Measurements from ENCODE around the gene SMAD3.
A peak's percentile ranks its signal among the peaks of the same experiment; 100 is the strongest.

Gene SMAD3

DNA sequence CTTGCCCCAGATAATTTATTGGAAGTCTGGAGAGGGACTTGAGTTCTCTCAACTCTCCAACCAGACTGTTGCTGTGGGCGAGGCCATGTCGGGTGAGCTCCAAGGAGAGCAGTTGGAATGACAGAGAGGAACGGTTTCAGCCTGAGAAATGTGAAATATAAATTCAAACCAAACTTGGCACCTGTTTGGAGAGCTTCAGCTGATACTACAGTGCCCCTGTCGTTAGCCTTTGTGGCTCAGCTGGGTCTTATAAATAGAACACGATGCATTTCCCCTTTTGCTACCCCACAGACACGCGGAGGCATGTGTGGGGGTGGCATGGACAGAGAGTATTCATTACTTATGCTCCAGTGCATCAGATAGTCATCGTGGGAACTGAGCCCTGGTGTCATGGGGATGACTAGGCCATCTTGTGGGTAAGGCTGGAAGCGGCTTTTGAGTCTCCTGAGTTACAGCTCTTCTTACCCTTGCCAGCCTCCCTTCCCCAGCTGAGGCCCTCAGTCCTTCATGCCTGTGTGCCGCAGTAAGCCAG lies 15.6 kb downstream of the SMAD3 start:
- peak; percentile 82 for DNase-seq (ENCODE audit: low read depth, low spot score)

DNA sequence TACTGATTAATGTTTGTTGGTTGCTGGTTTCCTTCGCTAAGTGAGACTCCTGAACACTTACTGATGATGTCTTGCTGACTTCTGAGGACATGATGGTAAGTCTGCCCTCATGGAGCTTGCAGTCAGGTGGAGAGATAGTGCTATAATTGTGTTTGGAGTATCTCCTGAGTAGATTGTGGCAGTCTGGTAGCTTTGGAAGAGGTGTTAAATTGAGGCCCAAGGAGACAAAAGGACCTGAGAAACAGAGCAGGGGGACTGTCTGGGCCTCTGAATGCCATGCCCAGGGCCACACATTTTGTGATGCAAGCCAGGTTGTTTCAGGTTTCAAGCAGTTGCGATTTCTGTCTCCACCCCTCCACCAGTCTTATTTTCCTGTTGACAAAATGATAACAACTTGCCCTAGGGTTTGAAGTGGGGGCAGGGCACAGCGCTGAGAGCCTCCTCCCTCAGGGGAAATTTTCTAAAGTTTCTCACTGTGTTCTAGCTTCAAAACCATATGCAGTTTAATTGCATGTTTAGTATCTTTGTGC lies 16.7 kb downstream of the SMAD3 start:
- DNase-seq (ENCODE audit: low read depth, low spot score), result no peak

DNA sequence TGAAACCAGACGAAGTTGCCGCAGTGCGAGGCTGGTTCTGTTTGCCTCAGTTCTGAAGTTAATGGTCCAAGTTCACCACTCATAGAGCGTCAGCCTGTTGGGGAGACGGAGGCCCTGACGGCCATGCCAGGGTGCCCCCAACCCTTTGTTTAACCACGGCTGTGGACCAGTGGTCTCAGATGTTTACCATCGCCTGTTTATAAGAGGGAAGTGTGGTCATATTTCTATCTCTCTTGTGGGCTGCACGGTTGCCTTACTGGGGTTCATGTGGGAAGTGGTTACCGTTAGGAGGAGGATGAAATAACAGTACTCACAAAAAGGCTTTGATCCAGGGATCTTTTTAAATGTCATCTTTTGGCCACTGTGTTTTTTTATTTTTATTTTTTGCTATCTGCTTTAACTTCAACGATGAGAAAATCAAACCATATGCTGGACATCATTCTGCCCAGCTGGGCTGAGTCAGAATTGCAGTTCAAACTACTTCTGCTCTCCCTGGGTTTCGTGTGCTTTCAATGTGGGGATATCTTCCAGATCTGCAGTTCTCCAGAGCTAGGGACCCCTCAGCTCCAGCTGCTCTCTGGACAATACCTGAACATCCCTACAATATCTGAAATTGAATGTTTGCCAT lies 17.8 kb downstream of the SMAD3 start:
- no peak for DNase-seq (ENCODE audit: low read depth, low spot score)

DNA sequence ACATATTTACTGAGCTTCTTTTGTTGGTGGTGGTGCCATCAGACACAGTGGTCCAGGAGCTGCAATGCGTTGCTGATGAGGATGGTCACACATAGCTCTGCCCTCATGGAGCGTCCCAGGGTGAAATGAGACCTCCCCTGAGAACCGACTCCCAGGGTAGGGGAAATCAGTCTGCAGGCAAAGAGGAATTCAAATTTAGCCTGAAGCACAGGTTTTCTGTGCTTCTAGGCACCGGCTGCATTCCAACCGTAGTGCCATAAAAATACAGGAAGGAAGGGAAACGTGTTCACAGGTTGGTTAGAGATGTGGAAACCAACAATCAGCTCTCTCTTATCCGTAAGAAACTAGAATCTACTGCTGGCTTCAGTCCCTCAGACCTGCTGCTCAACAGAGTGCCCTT lies 19.2 kb downstream of the SMAD3 start:
- no peak for DNase-seq (ENCODE audit: low read depth, low spot score)

DNA sequence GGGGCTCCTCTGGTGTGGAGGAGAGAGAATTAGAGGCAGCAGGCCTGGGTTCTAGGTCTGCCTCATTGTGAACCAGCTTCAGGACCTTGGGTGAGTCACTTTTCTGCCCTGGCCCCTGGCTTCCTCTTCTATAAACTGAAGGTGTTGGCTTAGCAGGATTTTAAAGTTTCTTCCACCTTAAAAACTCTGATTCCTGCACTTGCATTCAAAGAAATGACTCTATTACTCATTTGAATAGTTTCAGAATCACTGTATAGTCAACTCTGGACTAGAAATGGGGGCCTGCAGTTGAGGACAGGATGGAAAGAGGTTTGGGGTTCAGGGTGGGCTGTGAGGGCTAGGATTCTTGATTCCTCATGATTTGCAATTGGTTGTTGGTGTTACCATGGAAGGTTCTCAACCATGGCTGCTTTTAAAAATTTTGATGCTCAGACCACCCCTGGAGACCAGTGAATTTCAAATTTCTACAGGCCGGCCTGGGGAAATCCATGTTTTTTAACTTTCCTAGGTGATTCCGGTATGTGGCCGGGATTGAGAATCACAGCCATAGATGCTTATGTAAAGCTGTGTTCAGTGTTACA lies 19.9 kb downstream of the SMAD3 start:
- DNase-seq (ENCODE audit: low read depth, low spot score), result no peak

DNA sequence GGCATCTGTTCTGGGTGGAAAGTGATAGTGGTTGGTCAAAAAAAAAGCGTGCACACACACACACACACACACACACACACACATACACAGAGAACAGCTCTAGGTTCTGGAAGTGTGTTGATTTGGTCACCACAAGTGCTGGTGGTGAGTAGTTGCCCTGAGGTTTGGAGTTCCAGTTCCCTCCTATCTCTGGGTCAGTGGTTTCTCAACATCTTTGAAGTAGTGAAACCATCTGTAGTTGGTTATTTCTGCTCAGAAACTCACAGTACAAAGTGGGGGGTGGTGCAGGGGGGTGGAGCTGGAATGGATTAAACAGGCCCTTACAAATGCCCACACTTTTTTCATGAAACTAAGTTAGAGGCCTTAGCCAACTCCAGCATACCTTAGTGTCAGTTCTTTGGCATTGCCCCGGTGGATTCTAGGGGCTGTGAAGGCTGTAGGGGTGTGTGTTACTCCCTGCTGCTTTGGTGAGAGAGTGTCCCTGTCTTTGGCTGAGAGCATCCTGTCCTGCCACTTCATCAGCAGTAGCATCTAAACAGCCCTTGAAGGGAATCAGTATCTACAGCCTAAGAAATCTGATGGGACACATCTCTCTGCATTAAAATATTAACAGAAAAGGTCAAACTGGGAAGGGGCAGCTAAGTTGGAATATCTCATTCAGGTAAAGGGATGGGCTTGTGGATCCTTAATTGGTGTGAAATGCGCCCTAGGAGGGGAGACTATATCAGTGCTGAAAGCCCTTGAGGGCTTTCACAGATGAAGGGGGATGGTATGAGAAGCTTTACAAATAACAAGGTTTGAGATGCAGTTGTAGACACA lies 20.6 kb downstream of the SMAD3 start:
- DNase-seq (ENCODE audit: low read depth, low spot score), result peak; percentile 93

DNA sequence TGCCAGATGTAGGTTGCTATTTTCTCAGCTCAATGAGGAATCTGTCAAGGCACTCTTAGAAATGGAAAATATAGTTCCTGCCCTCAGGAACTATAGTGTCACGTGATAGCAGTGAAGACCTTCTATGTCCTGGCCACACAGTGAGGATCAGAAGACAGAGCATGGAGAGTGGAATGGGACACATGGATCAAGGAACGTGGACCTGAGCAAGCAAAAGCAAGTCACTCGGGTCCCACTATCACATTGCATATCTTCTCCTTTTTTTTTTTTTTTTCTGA lies 21.2 kb downstream of the SMAD3 start:
- no peak for DNase-seq (ENCODE audit: low read depth, low spot score)

DNA sequence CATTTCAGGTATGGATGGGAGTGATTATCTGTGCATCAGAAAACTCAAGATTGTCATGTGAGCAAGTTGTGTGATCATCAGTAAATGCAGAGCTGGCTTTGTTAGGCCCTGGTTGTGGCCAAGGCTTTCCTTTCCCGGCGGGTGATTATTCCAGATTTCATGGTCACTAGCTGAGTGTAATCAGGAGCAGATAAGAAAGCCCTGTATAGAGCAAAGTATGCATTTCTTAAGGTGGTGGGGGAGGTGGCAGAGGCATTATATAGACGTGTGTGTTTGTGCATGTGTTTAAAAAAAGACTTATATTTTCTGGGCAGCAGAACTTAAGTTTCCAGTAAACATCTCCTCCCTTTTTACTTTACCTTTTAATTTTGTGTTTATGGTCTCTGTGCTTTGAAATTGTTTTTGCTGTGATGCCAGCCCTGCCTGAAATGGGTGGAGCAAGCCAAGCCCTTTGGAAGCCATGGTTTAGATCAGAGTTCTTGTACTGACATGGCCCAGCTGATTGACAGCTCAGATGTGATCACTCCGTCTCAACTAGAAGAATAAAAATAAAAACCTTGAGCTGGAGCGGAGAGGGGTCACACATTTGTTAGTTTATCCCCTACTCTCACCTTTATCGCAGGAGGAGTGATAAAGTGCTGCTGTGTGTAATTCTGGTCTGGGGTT lies 22.2 kb downstream of the SMAD3 start:
- DNase-seq (ENCODE audit: low read depth, low spot score), result no peak

DNA sequence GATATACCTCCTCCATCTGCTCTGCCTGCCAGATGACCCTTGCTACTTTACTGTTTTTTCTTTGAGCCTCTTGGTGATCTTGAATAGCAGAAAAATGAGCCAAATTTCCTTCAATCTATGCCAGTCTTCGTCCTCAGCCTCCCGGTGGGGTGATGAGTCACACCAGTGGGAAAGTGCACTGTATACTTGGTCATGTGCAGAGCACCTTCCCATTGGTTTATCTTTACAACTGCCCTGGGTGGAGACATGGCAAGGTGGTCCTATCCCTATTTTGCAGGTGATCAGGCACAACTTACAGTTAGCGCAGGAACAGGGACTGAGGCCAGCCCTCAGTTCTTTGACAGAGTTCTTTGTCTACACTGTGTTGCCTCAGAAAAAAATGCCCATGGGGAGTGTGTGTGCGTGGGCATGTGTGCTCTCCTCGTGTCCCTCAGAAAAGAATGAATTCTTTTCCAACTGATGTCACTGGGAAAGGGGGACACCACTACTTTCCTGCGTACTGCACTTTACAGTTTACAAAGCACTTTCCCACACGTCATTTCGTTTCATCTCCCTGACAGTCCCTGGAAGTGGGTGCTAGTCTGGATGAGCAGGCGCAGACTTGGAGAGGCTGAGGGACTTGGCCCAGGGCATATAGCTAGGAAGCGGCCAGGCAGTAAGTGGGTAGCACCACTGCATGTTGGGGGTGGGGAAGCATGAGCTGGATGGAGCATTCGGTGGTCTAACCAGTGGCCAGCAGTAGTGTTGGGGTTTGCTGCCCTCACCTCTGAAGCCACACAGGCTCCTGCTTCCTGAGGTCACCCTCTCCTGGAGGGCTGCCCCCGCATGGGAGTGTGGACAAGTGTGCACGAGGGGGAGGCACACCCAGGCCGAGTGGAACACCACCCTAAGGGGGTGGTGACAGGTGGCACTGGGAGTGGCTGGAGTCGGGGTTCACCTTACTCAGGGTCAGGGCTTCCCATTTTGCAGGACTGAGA lies 24.1 kb downstream of the SMAD3 start:
- peak; percentile 73 for DNase-seq (ENCODE audit: low read depth, low spot score)

DNA sequence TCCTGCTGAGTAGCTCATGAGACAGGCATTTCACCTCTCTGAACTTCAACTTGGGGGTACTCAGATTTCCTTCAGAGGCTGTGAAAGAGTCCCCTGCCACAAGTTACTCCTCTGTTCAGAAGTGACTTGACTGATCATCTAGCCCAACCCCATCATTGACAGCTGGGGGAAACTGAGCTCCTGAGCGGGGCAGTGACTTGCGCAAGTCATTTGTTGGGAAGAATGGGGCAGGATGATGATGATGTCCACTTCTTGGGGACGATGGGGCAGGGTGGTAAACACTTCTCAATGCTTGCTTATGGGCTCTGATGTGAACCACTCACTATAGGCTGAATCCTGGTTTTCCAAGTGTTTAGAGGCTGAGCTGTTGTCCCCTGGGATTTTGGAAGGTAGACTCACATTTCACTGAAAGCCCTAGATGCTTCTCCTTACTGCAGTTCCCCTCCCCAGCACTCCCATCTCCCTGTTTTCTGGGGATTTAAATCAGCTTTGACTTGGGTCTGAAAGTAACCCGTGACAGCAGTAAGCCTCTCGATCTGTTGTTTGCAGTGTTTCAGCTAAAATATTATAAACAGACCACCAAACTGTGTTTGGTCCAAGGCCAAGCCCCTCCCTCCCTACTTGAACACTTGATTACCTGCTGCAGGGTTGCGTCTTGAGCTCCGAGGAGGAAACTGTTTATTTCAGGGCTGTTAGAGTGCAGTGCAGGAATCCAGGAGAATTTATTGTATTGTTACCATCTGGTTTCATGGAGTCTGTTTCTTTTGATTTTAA lies 25.1 kb downstream of the SMAD3 start:
- no peak for DNase-seq (ENCODE audit: low read depth, low spot score)

DNA sequence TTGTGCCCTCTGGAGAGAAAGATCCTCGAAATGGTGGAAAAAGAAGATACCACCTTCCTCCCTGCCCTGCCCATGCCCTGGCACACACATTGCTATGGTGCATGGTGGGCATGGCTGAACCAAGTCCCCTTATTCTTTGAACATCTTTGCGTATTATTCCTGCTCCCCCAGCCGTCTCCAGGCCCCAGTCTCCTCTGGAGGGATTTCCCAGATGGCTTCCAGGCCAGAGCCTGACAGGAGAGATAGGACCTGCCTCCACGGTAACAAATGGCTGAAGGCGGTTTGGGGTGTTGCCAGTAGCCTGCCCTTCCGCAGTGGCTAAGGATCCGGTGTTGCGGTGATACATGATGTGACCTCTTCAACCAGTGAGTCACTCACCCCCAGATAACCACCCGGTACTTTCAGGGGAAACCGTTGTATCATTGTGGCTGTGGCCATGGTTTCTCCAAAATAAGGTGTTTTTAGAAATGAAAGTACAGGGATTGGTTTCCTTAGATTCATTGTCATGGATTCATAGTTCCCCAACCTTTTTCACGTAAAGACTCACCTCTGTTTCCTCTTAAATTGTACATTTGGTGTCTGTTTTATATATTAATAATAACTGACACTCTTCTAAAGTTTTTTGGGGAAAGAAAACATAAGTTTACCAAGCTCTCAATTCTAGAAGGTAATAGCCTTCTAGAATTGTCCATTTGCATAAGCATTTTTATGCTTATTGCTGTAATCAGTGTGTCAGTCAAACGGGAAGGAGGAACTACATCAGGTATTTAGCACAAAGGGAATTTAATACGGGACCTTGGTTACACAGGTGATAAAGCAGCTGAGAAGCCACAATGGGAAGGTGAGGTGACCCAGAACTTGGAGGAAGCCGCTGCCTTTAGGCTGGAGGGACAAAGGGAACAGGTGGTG lies 25.9 kb downstream of the SMAD3 start:
- DNase-seq (ENCODE audit: low read depth, low spot score), result peak; percentile 95

DNA sequence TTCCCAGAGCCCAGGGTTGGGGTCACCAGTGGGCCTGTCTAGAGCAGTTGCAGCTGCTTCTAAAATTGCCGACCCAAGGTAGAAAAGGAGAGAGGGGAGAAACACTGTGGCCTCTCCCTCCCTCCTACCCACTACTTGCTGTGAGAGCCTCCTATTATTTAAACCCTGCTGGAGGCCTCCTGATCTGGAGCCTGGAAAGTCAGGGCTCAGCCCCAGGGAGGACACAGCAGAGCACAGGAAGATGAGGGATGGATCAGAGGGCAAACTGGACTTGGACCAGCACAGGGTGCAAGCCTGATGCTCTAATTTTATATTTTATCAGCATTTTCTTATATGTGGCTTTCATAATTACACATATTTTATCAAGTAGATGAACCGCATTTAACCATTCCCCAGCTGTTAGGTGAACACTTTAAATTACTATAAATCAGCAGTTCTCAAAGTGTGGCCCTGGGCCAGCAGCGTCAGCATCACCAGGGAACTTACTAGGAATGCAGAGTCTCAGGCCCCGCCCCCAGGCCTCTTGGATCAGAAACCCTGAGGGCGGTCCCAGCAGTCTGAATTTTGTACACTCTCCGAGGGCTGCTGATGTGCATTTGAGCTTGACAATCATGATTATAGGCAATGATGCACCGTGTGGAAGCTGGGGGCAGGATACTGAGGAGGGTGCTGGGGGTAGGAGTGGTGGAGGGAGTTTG lies 26.7 kb downstream of the SMAD3 start:
- DNase-seq (ENCODE audit: low read depth, low spot score), result no peak

DNA sequence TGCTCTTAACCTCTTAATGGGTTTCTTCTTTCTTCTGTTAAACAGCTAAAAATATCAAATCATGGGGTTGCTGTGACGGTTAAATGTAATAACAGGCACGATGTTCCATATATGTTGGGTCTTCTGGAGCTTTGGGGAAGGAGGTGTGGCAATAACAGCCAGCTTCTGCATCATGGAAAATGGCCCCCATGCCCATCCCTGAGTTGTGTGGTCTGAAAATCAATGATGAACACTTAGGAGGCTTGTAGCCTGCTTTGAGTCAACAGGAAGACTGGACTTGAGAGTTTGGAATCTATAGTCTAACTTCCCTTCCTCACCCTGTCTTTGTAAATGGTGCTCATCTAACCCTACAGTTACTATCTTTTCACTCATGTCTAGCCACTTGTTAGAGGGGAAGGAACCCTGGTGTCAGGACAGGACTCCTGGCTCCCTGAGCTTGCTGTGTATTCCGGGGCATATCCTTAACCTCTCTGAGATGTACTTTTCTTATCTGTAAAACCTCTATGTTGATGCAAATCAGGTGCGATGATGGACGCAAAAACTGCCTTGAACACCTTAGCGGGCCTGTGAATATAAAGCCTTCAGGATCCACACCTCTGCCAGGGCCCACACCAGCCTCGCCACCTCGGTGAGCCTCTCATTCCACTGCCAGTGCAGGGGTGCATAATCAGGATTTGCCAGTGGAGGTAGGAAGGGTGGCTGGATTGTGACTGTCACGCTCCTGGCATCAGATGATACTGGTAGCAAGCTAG lies 27.5 kb downstream of the SMAD3 start:
- no peak for DNase-seq (ENCODE audit: low read depth, low spot score)

DNA sequence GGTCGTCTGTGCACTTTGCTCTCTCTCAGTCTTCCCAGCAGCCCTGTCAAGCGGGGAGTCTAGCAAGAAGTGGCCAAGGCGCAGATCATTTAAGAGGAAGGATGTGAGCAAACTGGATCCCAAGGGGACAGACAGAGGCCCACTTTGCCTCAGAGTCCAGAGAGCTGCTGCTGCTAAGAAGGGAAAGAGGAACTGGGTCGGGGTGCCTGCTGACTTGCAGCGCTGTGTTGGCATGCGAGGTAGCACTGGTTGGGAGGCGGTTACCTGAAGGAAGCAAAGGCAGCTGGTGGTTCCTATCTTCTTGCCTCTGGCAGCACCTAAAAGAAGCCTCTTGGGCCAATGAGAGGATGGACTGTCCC lies 28.1 kb downstream of the SMAD3 start:
- no peak for DNase-seq (ENCODE audit: low read depth, low spot score)

DNA sequence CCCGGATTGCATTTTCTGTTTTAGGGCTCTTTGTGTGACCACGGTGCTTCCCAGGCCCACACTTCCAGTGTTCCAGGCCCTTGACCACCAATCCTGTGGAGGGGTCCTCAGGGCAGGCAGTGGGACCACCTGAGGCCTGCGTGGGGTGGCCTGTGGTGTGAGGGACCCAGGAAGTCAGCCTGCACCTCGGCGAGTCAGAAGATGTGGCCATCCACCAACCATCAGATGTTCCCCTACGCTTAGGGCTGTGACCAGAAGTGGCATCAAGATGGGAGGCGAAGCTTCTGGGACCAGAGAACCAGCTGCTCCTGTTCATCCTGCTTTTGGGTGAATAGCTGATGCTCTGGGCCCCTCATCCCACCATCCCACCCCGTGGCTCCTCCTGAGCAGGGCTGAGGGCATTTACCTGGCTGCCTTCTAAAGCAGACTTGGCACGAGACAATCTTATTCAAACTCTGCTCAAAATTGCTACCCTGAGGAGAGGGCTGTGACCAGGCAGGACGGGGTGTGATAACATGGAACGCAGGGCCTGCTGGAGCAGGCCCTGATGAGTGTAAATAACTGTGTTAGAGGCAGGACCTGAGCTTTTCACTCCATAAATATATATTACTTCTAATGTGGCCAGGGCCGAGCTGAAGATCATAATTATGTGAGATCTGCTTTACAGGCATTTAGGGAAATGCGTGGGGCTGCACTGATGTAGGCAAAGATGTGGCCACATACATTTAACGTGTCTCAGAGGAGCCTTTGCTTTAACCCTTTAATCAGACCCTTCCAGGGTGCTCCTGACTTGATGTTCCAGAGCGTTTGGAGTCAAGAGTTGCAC lies 28.8 kb downstream of the SMAD3 start:
- no peak for DNase-seq (ENCODE audit: low read depth, low spot score)

DNA sequence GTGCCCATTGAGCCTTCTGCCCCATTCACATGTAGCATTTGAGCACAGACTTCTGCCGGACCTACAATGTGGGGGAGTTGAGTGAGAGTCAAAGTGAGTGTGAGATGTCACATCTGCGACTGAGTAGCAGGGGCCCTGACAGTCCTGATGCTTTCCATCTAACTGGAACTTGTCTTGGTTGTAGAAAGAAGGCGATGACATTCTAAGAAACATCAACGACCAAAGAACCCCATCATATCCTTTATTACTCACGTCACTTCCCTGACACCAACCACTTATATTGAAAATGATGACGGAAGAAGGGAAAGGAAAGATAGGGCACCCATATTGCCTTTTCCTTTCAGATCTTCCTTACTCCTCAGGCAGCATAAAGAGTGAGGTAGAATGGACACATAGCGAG lies 30.5 kb downstream of the SMAD3 start:
- DNase-seq (ENCODE audit: low read depth, low spot score), result no peak
